Left forelimb (tissue), 1 donor: Measurements from ENCODE around the gene DISC1.
"Not testable (repeated sequence)": the region's sequence is repeated elsewhere in the genome, so short reads cannot be mapped to it uniquely, and the experiment has no call there.

Source experiments
- DNase-seq: peaks from one replicate; pipeline ENCODE4 v3.0.0-alpha.2; 2018; ENCODE audit warnings: low spot score

DISC1 gene

DNA sequence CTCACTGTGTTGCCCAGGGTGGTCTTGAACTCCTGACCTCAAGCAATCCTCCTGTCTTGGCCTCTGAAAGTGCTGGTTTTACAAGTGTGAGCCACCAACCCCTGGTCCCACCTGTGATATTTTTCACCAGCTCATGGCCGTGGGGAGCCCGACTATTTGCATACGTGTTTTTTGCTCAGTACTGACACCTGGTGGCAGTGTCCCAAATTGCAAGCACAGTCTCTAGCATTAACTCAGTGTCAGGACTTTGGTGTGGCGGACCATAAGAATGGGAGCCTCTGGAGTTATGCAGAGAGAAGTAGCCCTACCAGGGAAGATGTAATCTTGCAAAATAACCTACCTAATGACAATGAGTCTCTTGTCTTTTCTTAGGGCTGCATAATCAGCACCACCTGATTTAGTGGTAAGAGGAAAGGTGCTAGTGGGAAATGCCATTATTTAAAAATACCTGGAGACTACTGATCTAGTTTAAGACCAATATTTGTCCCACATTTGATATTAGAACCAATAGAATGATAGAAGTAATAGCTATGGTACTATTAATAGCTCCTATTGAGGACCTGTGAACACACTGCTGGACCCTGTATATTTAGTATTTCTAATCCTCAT is 305.4 kb downstream of the DISC1 start:
- DNase-seq: no peak

DNA sequence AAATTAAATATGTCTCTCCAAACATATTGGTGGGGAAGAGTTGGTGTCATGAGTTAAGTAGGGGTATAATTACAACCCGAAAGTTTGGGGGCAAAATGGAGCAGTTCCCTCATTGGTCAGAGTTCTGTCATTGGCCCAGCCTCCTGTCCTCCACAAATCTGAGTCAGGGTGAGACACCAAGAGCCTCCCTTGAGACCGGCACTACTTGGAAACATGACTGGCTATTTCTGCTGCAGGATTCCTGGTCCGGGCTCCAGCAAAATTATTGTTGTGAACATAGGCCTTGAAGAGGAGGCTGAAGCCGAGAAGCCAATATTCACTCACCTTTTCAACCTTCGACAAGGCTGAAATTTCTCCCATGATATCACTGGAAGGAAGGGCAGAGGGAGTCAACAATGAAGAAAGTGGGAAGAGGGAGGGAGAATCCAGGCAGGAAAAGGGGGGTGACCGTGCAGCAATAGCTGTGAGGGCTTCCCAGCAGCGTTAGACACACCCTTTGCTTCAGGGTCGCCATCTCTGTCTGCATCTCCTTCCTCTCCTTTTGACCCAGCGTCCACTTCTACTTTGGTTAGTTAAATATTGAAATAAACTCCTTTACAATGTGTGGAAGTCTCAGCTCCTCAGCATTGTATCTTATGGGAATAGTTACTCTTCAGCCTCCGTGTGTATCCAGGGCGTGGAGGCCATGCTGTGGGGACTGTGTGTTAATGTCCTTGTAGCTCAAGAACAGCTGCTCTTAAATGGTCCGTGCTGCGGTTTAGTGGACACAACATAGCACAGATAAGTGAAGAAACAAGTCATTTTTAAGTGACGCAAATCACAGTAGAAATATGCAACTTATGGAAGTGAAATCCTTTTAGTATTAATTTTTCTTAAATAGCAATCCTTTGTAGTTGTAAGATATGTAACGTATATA is 307.4 kb downstream of the DISC1 start:
- DNase-seq: no peak

DNA sequence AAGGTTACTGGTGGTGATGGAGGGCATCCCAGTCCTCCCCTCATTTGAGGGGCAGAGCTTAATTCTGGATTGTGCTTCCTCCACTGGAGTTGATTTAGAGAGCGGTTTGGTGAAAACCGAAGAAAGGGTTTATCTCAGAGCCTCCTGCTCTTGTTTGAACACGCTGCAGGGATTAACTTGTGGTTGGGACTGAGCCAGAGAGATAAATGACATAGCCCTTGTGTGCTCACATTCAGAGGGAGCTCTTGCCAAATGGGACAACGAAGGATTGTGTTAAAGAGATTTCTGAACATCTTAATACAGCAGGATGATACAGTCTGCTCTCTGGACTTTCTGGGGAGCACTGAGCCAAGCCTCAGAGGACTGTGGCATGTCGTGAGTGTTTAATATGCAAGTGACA is 308.2 kb downstream of the DISC1 start:
- no peak for DNase-seq

DNA sequence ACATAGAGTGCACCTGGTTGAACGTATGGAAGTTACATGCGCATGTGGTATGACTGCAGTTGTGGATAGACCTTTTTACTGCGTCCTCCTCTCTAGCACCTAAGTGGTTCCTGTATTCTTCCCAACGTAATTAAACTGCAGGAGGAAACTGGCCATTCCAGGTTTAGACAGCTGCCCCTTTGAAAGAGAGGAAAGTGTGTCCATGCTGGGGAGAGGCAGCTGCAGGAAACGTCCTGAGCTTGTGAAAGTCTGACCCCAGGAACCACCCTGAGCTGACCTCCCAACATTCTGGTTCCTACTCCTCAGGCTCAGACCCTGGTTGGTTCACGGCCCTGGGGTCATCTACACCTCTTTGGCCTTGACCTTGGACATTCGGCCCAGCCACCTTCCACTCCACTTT is 309.3 kb downstream of the DISC1 start:
- no peak for DNase-seq

DNA sequence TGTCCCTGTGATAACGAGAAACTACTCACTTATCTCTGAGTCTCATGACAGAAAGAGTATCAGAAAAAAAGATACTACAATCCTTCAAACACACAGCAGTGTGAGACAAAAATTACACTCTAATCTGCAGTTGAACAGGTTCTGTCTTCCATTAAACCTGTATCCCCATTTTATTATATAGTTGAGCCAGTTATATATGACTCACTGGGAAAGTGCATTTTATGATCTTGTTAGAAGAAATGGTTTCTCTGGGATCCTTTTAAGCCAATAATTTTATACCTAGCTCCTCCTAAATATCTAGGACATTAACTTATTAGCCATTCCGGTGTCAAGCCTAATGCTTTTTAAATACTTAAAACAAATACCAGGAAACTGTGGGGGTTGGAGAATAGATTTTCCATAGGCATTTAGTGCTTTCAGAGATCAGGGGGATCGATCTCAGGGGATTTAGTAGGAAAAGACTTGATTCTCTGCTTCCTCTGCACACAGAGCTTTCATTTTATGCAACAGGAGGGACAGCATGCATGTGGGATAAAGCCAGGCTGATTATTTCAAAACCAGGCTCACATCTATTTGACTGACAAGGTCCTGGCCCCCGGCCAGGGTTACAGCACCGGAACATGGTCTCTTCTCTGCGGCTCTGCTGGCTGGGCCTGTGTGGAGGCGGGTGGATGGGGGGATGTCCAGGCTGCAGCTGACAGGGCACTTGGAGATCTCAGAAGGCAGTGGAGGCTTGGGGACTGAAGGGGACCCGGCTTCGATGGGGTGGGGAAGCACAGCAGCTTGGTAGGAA is 310.6 kb downstream of the DISC1 start:
- DNase-seq: peak; percentile 77

DNA sequence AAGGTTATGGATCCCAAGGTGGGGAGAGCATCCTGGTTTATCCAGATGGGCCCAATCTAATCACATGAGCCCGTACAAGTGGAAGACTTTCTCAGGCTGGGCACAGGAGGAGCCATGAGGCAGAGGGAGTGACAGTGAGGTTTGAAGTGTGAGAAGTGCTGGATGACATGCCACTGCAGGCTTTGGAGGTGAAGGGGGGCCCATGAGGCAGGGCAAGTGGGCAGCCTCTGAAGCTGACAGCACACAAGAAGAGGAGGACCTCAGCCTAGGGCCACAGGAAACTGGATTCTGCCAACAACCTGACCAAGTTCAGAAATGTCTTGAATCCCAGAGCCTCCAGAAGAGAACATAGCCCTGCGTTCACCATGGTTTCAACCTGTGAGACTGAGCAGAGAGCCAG is 311.6 kb downstream of the DISC1 start:
- no peak for DNase-seq

DNA sequence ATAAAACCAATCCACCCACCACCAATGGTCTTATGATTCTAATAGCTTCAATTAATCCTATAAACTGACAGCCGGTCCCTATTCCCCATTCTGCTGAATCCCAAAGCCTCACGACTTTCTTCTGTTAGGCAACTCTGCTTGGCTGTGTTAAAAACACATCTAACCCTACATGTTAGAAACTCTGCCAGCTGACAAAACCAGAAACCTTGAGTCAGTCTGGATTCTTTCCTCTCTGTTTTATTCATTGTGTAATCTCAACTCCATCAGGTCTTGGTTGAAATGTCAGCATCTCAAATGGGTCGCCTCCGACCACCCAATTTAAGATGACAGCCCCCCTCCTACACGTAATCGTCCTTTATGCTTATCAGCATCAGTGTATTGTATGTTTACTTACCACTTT is 312.1 kb downstream of the DISC1 start:
- DNase-seq: no peak

DNA sequence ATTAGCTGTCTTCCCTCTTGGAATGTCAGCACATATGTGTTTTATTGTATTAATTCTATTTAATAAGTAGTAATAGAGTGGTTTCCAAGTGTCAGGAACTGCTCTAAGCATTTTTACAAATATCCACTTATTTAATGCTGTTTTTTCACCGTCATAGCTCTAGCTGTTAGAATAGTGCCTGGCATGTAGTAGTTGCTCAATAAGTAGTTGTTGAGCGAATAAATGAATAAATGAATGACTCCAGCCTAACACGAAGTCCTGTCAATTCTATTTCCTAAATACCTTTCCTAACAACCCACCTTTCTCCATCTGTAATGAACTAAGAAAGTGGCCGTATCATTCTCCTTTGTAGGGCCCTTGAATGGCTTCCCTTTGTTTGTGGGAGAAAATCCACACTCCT is 312.5 kb downstream of the DISC1 start:
- DNase-seq: no peak

DNA sequence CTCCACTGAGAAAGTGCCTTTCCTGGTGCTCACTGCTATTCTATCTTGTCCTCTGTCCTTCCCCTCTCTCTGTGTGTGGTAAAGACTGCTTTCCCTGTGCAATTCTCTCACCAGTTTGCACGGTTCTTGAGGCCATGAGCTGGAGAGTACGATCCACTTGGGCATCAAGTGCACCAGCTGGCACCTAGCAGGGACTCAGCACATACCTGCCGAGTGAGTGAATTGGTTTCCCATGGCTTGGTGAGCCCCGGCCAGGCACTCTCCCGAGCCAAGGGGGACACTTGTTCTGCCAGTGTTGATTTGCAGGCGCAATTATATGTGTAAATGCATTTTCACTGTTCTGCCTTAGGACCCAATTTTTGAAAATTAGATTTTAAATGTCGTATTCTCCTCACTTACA is 313.5 kb downstream of the DISC1 start:
- no peak for DNase-seq

DNA sequence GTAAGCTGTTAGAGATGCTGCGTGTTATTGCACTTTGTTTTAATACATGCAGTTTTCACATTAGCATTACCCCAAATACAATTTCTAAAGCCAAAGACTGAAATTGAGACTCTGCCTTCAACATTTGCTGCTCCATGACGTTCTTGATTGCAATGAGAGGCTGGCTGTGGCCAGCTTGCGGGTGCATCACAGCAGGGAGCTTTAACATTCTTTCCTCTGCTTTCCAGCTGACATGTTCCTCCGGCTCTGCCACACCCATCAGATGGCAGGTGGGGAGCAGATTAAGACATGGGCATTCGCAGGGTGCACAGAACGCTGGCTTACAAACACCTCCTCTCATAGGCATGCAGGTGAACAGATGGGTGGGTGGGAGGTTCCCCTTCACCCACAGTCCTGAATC is 314.1 kb downstream of the DISC1 start:
- DNase-seq: no peak

DNA sequence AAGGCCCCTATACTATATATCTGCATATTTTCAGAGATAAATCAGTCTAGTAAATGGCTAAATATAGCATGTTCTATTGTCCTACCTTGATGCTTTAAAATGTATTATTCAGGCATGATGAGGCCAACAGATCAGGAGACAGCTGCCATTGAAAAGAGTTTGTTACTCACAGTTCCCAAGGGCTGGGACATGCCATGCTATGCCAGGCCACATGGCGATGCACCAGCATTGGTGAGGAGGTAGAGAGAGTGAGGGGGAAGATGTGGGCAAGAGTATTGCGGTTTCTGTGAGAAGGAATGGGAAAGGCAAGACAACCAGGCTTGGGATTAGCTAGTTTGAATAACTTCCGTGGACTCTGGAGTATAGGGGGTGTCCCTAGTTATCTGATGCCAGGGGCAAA is 316.5 kb downstream of the DISC1 start:
- DNase-seq: no peak

DNA sequence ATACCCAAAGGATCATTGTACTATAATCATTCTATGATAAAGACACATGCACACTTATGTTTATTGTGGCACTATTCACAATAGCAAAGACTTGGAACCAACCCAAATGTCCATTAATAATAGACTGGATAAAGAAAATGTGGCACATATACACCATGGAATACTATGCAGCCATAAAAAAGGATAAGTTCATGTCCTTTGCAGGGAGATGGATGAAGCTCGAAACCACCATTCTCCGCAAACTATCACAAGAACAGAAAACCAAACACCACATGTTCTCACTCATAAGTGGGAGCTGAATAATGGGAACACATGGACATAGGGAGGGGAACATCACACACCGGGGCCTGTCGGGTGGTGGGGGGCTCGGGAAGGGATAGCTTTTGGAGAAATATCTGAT is 321.5 kb downstream of the DISC1 start:
- not testable (repeated sequence) for DNase-seq

DNA sequence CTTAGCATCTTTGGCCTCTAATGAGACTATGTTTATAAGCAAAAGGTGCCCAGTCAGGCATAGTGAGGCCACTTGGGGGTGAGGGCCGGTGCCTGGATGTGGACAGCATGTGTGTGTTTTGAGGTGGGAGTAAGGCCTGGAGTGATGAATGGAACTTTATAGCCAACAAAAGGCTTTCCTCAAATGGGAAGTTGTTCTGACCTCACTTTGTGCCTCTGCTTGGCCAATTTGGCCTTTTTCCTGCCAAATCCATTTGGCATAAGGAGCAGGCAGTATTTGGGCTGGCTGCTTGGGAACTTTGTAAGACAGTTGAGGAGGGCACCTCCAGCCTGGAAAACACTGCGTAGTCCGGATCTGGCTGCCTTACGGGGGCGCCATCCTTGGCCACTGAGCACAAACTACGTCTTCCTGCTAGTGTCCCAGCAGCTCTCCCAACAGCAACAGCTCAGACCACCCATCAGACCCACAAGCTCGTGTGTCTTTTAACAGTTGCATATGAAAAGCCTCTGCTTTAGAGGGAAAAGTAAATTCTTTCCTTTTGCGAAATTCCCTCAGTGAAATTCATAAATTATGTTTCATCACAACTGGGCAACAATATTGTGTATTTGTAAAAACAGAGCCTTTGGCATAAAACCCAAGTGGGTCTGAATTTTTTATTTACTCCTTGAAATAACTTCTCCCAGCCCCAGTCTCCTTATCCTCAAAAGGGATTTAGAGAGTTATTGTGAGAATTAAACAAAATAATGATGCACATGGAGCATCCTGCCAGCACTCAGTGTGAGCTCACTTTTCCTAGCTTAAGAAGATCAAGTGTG is 322.9 kb downstream of the DISC1 start:
- DNase-seq: no peak

DNA sequence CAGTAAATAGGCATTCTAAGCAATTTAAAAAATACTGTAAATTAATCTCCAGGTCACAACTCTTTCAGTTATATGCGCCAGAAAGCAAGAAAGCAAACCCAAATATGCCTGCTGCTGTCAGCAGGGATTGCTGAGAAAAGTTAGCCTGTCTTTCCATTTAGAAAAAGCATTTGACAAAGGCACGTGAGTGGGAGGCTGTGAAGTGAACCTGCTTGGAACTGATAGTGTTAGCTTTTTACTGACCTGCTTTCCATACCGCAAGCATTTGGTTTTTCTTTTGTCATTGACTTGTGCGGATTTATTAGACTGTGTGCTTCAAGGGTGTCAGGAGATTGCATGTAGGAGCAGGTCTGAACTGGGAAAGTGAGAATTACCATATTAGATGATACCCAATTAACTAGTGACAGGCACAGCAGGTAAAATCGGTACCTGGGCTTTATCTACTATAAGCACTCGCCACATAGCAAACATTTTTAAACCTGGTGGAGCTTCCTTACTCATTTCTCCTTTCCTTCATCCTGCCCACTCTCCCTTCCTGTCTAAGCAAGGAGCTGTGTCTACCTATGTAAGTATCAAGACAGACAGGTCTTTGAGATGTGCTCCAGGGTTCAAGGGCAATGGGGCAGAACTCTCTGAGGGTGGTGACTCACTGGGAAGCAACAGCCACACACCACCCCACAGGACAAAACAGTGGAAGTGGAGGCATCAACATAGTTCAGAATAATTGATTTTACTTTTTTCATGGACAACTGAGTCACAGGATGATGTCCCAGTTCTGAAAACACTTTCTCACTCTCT is 323.9 kb downstream of the DISC1 start:
- DNase-seq: no peak

DNA sequence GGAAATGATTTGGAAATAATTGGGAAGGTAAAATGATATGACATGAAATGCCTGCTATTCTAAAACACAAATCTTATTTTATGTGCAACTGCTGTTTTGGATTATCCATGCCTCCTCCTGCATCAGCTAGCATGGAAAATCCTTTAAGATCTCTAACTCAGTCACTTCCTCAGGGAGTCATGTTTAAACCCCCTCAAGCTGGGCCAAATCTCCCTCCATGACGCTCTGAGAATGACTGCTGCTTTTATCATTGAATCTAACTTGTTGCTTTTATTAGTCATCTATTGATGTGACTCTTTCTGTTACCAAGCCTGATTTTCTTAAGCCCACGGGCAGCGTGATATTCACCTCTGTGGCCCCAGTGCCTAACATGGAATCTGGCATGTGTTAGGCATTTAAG is 324.8 kb downstream of the DISC1 start:
- DNase-seq: no peak

DNA sequence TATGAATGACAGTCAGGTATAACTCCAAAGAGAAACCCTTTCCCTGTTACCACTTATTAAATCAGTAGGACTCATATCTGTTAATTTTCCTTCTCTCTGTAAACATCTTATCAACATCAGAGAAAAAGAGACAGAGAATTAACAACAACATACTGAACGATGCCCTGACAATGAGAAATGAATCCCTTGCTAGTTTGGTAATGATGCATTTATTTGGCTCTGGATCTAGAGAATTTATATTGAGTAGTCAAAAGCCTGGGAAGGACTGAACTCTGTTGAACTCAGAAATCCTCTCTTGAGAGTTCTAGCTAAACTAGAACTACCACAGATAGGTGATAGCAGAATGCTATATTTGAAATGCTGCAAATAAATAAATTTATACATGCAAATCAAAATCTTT is 325.6 kb downstream of the DISC1 start:
- no peak for DNase-seq

DNA sequence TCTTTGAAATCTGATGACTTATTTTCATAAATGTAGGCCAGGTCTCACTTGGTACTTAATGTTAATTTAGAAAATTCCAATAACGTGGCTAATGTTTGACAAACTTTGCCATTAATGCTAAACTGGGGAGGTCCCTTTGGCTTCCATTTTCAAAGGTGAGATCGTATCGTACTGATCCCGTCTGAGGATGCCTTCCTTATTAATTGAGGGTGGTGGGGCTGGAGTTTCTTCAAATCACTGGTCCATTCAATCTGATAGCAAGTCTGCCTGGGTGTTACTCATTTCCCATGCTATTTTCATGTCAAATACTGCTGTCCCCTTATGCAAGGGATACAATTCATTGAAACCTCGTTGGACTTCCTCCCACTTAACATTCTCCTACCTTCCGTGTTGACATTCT is 327.1 kb downstream of the DISC1 start:
- DNase-seq: no peak

DNA sequence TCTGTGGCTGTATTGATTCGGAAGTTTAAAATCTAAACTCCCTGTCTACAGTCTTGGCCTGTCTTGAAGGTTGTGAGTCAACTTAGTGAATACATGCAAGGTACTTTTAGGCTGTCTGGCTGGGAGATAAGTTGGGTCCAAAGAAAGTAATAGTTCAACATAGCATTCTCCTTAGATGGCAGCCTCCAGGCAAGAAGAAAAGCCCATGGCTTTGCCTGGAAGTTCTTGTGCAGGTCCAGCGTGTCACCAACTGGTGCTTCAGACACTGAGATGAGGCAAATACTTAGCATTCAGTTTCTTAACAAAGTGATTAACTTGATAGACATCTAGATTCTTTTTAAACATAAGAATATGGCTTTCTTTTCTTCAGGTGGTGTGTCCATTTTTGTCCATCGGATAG is 328.2 kb downstream of the DISC1 start:
- no peak for DNase-seq

DNA sequence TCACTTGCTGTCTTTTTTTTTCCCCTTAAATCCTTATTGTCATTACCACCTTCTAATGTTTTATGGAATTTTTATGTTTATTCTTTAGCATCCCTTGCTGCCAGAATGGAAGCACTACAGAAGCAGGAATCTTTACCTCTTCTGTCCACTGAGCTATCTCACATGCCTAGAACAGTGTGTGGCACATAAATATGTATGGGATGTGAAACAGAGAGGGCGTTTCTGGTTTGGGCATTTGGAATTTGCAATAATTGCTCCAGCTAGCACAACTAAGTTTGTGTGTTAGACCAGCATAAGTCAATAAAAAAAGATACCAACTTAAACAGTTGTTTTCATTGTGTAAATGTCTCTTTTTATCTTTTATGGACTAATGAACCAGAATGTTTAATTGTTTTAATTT is 330.8 kb downstream of the DISC1 start:
- no peak for DNase-seq

DNA sequence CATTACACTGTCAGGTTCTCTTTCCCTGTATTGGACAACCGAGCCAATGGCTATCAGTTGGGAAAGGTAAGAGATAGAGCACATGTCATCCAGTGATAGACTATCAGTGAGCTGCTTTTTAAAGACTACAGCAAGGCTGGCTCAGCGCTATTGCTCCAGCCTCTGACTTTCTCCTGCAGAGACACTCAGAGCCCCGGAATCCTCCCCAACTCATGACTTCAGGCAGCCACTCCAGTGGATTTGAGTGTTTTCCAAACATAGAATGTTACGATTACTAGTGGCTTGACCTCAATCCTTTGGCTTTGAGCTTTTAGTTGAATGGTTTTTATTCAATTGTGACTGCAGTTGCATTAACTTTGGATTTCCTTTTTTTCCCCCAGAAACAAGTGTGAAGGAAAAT is 331.9 kb downstream of the DISC1 start:
- no peak for DNase-seq

DNA sequence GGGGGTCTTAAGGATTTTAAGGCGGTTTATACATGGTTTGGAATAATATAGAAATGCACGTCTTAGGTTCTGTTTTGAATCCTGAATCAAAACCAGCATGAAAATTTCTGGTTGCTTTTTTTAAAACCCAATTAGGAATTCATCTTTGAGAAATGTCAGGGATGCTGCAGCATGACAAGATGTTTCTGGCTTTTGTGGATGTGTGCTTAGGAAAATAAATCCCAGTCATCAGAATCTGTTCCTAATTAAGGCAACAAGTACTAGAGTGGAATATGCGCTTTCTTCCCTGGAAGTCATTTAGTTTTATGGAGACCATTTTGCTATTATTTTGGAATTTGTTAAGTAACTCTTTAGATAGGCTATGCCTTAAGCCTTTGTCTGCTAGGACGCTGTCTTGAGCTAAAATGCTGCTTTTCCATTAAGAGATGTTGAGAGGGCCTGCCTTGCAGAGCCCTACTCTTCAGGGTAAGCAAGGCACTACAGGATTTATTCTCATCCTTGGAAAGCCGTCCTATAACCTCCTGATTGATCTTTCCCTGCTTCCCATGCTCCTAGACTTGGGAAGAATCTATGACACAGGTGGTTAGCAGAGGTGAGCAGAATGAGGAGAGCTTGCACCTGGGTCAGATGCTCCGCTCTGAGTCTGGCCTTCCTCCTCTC is 332.8 kb downstream of the DISC1 start:
- no peak for DNase-seq
